ENCODE measurements around the gene MYO3B.

The MYO3B gene

DNA sequence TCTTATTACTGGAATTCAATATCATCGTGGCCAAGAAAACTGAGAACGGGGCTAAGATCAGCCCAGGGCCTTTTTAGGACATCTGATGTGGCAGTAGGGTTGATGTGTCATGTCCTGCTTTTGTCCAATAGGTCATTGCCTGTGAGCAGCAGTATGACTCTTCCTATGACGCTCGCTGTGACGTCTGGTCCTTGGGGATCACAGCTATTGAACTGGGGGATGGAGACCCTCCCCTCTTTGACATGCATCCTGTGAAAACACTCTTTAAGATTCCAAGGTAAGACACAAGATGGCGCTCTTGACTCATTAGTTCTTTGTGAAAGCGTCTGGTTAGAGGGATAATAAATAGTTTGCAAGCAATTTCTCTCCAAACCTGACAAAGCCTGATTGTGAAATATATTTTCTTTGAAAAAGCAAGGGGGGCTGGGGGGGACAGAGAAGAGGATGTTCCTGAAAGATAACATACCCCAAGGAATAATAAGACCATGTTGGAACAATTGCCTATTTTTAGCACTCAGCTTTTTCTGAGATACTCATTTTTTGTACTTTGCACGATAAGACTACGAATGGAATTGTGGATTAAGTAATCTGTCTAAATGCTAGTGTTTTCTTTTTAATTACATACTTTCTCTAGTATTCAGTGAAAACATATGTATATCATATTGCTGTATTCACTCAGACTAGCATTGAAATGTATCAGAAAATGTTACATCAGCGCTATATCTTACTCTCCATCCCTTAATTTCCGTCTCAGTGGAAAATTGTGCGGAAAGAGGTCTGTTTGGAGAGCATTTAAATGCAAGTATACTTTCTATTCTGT, 58.1 kb downstream of the MYO3B start:
- TF ChIP-seq, protein P1, sequence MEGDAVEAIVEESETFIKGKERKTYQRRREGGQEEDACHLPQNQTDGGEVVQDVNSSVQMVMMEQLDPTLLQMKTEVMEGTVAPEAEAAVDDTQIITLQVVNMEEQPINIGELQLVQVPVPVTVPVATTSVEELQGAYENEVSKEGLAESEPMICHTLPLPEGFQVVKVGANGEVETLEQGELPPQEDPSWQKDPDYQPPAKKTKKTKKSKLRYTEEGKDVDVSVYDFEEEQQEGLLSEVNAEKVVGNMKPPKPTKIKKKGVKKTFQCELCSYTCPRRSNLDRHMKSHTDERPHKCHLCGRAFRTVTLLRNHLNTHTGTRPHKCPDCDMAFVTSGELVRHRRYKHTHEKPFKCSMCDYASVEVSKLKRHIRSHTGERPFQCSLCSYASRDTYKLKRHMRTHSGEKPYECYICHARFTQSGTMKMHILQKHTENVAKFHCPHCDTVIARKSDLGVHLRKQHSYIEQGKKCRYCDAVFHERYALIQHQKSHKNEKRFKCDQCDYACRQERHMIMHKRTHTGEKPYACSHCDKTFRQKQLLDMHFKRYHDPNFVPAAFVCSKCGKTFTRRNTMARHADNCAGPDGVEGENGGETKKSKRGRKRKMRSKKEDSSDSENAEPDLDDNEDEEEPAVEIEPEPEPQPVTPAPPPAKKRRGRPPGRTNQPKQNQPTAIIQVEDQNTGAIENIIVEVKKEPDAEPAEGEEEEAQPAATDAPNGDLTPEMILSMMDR (conservative IDR thresholded peaks at IDR 0.05; ENCODE audit: low read depth), result peak; percentile 35
- CTCF ChIA-PET, result interaction anchor here (0.6 to 1.2 kb wide), 8 partner anchors 38 to 656 kb away, joined by 3 to 6 read pairs (median 4); partner anchors contain the start of gene METTL5
- peak; percentile 26 for DNase-seq (ENCODE audit: low spot score)
- no peak overlapping the region for H3K27ac ChIP-seq
- POLR2A ChIA-PET (ENCODE audit: low non-redundant PET), result no interaction called here

- CTCF ChIA-PET, result interaction anchor here (0.6 to 1.2 kb wide), 4 partner anchors 31 to 577 kb away, joined by 3 to 6 read pairs (median 4); no protein-coding TSS in a partner anchor
- POLR2A ChIA-PET (ENCODE audit: low non-redundant PET), result no interaction called here
- no peak for DNase-seq (ENCODE audit: low spot score)
- TF ChIP-seq, protein P1 (conservative IDR thresholded peaks at IDR 0.05; ENCODE audit: low read depth), result no peak
- no peak overlapping the region for H3K27ac ChIP-seq
Measured at GRCh38 chr2:170236680-170237047, 58.7 kb downstream of the MYO3B start.

- H3K27ac ChIP-seq, result no peak overlapping the region
- no peak for DNase-seq (ENCODE audit: low spot score)
- ChIA-PET CTCF (interaction anchor here (0.6 to 0.9 kb wide), 2 partner anchors 30 to 84 kb away, joined by 3 read pairs; no protein-coding TSS in a partner anchor), POLR2A (ENCODE audit: low non-redundant PET) (no interaction called here)
- TF ChIP-seq, protein P1 (conservative IDR thresholded peaks at IDR 0.05; ENCODE audit: low read depth), result no peak
Measured at GRCh38 chr2:170237572-170238120, 59.7 kb downstream of the MYO3B start.

DNA sequence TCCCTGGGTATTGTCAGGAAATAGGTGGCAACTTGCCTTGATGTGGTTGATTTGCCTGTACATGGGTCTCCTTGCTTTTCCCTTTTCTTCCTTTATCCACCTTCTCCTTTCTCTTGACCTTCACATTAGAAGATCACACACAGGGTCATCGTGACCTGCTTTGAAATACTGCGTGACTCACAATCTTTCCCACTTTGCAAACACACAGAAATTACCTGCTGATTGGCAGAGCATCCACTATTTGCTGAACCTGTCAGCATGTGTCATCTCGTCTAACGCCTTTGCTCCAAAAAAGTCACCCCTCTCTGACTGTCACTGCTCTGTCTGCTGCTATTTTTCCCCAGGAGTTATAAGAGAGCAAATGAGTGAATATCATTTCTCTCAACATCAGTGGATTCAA, 60.8 kb downstream of the MYO3B start:
- POLR2A ChIA-PET (ENCODE audit: low non-redundant PET), result no interaction called here
- CTCF ChIA-PET, result no interaction called here
- no peak for DNase-seq (ENCODE audit: low spot score)
- no peak overlapping the region for H3K27ac ChIP-seq
- TF ChIP-seq, protein P1 (conservative IDR thresholded peaks at IDR 0.05; ENCODE audit: low read depth), result no peak

- TF ChIP-seq, protein P1 (conservative IDR thresholded peaks at IDR 0.05; ENCODE audit: low read depth), result no peak
- ChIA-PET CTCF (interaction anchor here (0.5 to 0.6 kb wide), 2 partner anchors 158 to 168 kb away, joined by 3 to 5 read pairs; no protein-coding TSS in a partner anchor), POLR2A (ENCODE audit: low non-redundant PET) (no interaction called here)
- no peak overlapping the region for H3K27ac ChIP-seq
- DNase-seq (ENCODE audit: low spot score), result no peak
Measured at GRCh38 chr2:170240629-170241028, 62.7 kb downstream of the MYO3B start.

GRCh38 chr2:170241756-170242155, 63.8 kb downstream of the MYO3B start:
- H3K27ac ChIP-seq, result no peak overlapping the region
- TF ChIP-seq, protein P1 (conservative IDR thresholded peaks at IDR 0.05; ENCODE audit: low read depth), result no peak
- ChIA-PET CTCF (interaction anchor here (0.6 kb wide), 1 partner anchor 26 kb away, joined by 3 read pairs; no protein-coding TSS in a partner anchor), POLR2A (ENCODE audit: low non-redundant PET) (no interaction called here)
- no peak for DNase-seq (ENCODE audit: low spot score)

All from RWPE1 (cell line).